ENCODE measurements around the gene HDAC4. TPM values are rescaled to one million over a fixed set of nuclear protein-coding genes. Genes with fewer than 3 reads are reported as not detected.

The HDAC4 gene
- total RNA-seq, 1 experiment from 2014 or later, result 40.1 TPM

- no TSS peak for BruUV-seq (replicated peaks)
- H3K27ac ChIP-seq (ENCODE audit: low read length), result no peak overlapping the region
- no peaks in the 10 kb centered on the region for H3K36me3 ChIP-seq (ENCODE audit: control insufficient read depth, insufficient read depth, low read length)
- ATAC-seq, result no peak
- TF ChIP-seq, protein P1, sequence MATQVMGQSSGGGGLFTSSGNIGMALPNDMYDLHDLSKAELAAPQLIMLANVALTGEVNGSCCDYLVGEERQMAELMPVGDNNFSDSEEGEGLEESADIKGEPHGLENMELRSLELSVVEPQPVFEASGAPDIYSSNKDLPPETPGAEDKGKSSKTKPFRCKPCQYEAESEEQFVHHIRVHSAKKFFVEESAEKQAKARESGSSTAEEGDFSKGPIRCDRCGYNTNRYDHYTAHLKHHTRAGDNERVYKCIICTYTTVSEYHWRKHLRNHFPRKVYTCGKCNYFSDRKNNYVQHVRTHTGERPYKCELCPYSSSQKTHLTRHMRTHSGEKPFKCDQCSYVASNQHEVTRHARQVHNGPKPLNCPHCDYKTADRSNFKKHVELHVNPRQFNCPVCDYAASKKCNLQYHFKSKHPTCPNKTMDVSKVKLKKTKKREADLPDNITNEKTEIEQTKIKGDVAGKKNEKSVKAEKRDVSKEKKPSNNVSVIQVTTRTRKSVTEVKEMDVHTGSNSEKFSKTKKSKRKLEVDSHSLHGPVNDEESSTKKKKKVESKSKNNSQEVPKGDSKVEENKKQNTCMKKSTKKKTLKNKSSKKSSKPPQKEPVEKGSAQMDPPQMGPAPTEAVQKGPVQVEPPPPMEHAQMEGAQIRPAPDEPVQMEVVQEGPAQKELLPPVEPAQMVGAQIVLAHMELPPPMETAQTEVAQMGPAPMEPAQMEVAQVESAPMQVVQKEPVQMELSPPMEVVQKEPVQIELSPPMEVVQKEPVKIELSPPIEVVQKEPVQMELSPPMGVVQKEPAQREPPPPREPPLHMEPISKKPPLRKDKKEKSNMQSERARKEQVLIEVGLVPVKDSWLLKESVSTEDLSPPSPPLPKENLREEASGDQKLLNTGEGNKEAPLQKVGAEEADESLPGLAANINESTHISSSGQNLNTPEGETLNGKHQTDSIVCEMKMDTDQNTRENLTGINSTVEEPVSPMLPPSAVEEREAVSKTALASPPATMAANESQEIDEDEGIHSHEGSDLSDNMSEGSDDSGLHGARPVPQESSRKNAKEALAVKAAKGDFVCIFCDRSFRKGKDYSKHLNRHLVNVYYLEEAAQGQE (IDR thresholded peaks at IDR 0.05; ENCODE audit: insufficient read depth in 1 of 2, low read depth in 2 of 2, low read length in 1 of 2), result no peak
- TF ChIP-seq, protein P2, sequence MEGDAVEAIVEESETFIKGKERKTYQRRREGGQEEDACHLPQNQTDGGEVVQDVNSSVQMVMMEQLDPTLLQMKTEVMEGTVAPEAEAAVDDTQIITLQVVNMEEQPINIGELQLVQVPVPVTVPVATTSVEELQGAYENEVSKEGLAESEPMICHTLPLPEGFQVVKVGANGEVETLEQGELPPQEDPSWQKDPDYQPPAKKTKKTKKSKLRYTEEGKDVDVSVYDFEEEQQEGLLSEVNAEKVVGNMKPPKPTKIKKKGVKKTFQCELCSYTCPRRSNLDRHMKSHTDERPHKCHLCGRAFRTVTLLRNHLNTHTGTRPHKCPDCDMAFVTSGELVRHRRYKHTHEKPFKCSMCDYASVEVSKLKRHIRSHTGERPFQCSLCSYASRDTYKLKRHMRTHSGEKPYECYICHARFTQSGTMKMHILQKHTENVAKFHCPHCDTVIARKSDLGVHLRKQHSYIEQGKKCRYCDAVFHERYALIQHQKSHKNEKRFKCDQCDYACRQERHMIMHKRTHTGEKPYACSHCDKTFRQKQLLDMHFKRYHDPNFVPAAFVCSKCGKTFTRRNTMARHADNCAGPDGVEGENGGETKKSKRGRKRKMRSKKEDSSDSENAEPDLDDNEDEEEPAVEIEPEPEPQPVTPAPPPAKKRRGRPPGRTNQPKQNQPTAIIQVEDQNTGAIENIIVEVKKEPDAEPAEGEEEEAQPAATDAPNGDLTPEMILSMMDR (IDR thresholded peaks at IDR 0.05), result no peak
- no peak for TF ChIP-seq TCF7L2 (IDR thresholded peaks at IDR 0.05; ENCODE audit: low read depth, low read length)
- no peak for TF ChIP-seq POLR2AphosphoS5 (IDR thresholded peaks at IDR 0.05; ENCODE audit: low read depth, low read length)
- no peak for TF ChIP-seq SIN3A (IDR thresholded peaks at IDR 0.05; ENCODE audit: borderline replicate concordance, insufficient read depth, low read depth, low read length)
- H3K4me3 ChIP-seq (ENCODE audit: low read depth in 2 of 2, low read length in 2 of 2), result no peak overlapping the region
- H3K4me1 ChIP-seq (ENCODE audit: control insufficient read depth, insufficient read depth, low read length), result peaks cover 12% of the 10 kb centered on the region
- intact Hi-C loops (cut with micrococcal nuclease; ENCODE audit: unreplicated experiment), result no loop called here
- CTCF ChIA-PET, result no interaction called here
- in situ Hi-C loops (cut with HindIII; ENCODE audit: low pct_unique_long_range_greater_than_20kb, low sequenced_read_pairs), result no loop called here
- H3K27me3 ChIP-seq (ENCODE audit: control insufficient read depth, insufficient read depth, low read length), result no peaks in the 10 kb centered on the region
- POLR2A ChIA-PET, result no interaction called here
- H3K9me3 ChIP-seq (ENCODE audit: control insufficient read depth, insufficient read depth, low read depth, low read length), result no peaks in the 10 kb centered on the region
- DNase-seq (ENCODE audit: low read depth, low spot score), result no peak
Observed at GRCh38 chr2:239327536-239328350, 73.1 kb downstream of the HDAC4 start.

- Histone ChIP-seq H3K4me3 (ENCODE audit: low read depth in 2 of 2, low read length in 2 of 2) (no peak overlapping the region), H3K27me3 (ENCODE audit: control insufficient read depth, insufficient read depth, low read length) (no peaks in the 10 kb centered on the region), H3K36me3 (ENCODE audit: control insufficient read depth, insufficient read depth, low read length) (no peaks in the 10 kb centered on the region), H3K4me1 (ENCODE audit: control insufficient read depth, insufficient read depth, low read length) (peaks cover 12% of the 10 kb centered on the region), H3K9me3 (ENCODE audit: control insufficient read depth, insufficient read depth, low read depth, low read length) (no peaks in the 10 kb centered on the region), H3K27ac (ENCODE audit: low read length) (0 out of 2 replicates have a peak overlapping the region, but pooled peaks have one; percentile 0)
- no TSS peak for BruUV-seq (replicated peaks)
- ATAC-seq (peak; percentile 40; the same call in 1 of the 2 replicates), DNase-seq (ENCODE audit: low read depth, low spot score) (no peak)
- ChIA-PET CTCF (no interaction called here), POLR2A (no interaction called here)
- intact Hi-C loops (cut with micrococcal nuclease; ENCODE audit: unreplicated experiment) (no loop called here), in situ Hi-C loops (cut with HindIII; ENCODE audit: low pct_unique_long_range_greater_than_20kb, low sequenced_read_pairs) (no loop called here)
- TF ChIP-seq, protein P2 (IDR thresholded peaks at IDR 0.05), result no peak
Observed at GRCh38 chr2:239326831-239327535, 73.8 kb downstream of the HDAC4 start.
